HG03095 (cell line): Measurements from ENCODE around the gene DGKD.

Source experiments
- ATAC-seq: cut with Tn5 transposase; IDR thresholded peaks from one replicate; pipeline ENCODE4 v1.9.1; 2021; ENCODE audit warnings: moderate library complexity; ENCODE audit not compliant: unreplicated experiment

DGKD gene

DNA sequence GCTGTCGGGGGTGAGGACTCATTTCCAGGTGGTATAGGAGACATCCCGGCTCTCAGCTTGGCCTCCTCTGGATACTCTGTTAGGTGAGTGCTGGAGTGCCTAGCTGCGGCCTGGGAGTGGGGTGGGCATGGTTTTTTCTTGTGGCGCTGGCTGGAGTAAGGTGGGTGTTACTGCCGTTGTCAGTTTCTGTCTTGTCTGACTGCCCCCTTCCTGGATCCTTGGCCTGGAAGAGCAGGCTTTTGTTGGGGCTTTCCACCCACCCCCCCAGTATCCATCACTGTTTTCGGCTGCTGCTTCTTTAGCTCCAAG lies 69.2 kb downstream of the DGKD start:
- ATAC-seq = no peak

DNA sequence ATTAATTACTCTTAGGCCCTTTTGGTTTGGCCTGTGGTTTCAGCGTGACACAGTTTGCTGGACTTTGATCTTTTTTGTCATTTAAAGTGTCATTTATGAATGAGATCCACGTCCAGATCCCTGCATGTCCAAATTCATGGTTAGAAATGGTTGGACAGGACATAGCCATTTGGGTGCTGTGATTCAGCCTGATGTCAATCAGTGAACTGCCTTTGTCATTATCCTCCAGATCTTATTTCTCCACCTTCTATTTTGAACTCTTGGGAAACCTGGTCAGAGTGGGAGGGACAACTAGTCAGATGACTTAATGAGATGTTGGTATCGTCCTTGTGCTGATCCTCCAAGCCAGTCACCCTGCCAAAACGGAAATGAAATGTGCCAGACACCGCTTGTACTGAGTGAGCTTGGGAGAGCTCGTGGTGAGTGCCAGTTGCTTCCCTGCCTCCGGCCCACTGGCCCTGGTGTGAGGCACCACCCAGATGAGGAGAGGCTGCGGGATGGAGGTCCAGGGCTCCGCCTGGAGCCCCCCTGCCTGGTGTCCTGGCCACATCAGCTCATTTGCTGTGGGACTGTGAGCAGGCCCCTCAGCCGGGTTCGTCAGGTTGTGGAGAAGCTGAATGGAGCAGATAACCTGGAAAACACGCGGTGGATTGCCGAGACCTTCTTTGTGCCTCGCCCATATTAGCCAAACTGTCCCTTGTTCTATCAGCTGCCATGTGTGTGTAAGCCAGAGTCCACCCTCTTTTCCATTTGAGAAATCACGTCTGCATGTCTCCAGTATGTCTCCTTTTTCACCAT lies 70.1 kb downstream of the DGKD start:
- ATAC-seq = no peak

DNA sequence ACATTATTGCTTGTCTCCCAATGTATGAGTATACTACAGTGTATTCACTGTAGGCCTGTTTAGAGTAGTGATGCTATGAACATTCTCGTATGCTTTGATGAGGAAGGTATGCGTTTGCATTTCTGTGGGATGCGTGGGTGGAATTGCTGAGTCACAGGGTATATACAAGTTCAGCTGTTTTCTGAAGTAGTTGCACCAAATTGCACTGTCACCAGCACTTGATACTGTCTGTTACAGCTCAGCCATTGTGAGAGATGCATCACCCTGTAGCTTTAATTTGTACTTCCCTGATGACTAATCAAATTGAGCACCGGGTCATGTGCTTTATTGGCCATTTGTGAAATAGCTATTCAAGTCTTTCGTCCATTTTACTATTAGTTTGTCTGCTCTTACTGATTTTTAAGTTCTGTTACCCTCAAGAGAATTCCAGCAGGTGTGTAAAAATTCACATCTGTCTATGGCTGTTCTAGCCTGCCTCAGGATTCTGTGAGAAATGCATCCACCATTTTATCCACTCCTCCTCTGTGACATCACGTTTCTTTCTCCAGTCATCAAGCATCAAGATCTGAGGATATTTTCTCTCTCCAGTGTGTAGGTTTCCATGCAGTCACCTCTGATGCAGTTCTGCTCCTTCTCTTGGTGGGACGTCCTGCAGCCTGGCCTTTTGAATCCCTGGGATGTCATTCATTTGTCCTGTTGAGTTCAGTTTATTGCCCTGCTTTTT lies 72.5 kb downstream of the DGKD start:
- no peak for ATAC-seq

DNA sequence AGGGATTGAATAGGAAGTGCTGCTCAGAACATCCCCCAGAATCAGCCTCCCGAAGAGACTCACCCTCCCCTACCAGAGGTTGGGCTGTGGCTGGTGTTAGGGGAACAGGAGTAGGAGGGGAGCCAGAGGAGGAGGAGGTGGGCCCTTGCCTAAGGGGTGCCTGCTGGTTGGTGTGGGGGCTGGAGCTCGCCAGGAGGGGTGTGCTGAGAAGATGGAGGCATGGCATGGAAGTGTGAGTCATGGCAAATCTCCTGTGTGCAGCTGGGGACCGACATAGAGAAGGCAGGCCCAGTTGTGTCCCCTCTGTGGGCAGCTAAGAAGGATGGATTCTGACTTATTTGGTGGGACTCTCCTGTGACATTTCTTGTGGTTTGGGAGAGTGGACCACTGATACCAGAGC lies 73.7 kb downstream of the DGKD start:
- no peak for ATAC-seq

DNA sequence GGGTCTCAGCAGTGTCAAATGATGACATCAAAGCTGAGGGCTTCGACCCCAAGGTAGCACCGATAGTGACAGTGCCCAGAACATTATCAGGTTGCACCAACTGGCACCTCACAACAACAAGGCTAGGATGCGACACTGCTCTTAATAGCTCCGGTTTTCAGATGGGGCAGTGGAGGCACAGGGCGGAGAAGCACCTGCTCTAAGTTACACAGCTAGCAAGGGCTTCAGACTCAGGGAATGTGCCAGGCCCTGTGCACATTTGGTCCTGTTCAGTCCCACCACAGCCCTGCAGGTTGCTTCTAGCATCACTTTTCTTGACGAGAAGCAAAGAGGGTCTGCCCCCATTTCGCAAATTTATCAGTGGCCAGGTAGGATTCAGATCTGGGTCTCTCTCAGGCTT lies 74.1 kb downstream of the DGKD start:
- ATAC-seq = no peak

DNA sequence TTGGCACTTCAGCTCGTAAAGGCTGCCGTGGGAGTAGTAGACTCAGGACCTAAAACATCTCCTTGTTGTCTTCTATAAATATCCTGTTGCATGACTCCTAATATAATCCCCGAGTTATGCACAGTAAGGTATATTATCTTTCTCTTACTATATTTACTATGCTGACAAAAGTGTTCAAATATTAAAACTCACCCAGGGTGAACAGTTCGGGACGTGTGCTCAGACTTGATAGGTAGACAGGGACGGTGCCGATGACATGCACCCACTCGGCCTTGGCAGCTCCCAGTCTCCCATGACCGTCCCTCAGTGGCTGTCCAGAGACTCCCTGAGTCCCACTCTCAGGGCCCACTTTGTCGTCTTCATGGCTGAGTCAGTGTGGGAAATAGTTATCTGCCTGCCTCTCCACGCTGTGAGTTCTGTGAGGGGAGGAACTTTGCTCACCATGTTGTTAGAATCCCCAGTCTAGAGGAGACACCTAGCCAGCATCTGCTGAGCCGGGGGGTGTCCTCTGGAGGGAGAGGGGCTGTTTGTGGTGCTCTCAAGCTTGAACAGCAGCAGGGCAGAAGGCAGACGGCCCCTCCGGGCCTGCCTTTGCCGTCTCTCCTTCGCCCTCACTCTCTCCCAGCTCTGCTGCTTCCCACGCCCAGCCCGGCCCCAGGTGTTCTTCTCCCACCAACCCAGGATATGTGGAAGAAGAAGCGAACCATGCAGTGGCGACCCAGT lies 75.0 kb downstream of the DGKD start:
- ATAC-seq = no peak

DNA sequence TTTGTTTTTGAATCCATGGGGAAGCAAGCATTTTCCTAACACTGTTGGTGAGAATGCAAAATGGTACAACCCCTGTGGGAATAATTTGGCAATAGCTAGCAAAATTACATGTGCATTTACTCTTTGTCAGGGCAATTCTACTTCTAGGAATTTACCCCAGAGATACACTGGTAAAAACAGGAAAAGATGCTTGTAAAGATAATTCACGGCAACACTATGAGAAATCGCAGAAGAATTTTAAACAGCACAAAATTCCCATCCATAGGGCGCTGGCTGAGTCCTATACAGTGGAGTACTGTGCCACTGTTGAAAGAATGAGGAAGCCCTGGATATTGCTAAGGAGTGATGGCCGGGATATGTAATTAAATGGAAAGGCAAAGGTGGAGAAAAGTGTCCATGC lies 75.8 kb downstream of the DGKD start:
- no peak for ATAC-seq

DNA sequence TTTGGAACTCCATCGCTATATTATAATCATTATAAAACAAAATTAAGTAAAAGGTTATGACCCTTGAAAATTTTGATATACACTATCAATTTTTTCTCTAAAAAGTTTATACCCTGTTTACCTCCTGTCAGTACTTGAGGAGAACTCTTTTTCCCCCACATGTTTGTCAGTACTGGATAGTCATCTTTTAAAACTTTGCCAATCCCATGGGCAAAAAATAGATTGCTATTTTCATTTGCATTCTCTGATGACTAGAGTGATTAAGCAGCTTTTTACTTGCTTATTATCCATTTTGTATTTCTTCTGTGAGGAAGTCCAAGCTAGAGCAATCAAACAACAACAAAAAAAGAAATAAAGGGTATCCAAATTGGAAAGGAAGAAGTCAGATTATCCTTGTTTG lies 76.4 kb downstream of the DGKD start:
- no peak for ATAC-seq

DNA sequence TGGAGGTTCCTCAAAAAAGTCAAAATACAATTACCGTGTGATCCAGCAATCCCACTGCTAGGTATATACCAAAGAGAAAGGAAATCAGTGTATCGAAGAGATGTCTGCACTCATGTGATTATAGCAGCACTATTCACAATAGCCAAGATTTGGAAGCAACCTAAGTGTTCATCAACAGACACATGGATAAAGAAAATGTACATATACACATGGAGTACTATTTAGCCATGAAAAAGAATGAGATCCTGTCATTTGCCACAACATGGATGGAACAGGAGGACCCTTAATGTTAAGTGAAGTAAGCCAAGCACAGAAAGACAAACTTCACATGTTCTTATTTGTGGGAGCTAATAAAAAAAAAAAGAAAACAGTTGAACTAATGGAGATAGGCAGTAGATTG lies 78.7 kb downstream of the DGKD start:
- ATAC-seq = no peak

DNA sequence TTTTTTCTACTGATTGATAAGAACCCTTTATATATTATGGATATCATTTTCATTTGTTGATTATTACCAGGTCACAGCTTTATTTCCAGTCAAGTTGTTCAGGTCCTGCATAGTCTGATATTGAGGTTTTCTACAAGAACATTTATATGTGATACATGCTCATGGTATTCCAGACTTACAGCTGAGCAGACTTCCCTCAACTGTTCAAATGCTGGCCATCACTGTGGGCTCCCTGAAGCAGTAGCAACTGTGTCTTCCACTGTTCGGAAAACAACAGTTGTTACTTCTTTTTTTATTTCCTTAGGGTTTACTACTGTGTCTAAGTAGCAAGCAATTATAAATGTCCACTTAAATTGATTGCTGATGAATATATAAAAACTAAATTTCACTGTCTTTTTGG lies 79.5 kb downstream of the DGKD start:
- ATAC-seq = no peak

DNA sequence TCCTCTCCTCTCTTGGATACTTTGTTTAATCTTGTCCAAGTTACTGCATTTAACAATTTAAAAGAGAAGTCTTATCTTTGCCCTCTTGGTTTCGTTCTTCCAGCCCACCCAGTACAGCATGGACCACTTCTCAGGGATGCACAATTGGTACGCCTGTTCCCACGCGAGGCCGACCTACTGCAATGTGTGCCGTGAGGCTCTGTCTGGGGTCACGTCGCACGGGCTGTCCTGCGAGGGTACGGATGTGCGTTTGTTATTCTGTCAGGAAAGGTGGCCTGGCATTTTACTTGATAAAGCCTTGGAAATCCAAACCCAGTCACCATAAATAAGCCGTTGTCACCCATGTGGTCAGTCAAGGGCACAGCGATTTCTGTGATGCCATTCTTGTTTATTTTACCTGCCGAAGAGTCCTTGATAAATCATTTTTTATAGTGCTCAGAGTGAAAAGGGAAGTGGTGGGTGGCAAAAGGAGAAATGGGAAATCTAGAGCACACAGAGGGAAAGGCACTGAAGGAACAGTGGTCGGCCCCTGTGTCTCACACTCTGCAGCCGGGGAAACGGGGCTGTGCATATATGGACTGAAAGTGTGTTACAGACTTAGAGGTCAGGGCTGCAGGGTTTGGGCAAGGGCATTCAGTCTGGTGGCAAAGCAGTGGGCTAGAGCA lies 80.5 kb downstream of the DGKD start:
- ATAC-seq = no peak

DNA sequence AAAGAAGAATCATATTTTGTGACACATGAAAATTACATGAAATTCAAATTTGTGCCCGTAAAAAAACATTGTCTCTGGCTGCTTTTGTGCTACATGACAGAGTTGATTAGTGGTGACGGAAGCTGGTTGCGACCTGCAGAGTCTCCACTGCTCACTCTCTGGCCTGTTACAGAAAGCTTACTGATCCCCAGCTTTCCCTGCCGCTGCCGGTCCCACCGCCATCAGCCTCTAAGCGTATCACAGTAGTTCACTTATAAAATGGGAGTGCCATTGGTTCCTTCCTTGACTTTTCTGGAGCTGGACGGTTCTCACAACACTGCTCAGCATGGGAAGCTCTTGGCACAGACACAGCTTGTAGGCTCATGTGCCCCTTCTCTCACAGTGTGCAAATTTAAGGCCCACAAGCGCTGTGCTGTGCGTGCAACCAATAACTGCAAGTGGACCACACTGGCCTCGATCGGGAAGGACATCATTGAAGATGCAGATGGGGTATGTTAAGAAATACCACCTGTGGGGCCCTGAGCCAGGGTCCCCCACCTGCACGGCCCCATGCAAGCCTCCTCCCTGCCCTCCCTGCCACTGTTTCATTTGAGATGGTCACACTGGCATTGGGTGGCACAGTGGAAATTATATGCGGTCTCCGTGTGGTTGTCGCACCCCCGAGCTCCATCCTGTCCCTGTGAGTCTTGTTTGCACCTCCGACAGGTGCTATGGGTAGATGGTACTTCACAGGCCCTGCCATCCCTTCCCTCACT lies 81.3 kb downstream of the DGKD start:
- ATAC-seq = no peak

DNA sequence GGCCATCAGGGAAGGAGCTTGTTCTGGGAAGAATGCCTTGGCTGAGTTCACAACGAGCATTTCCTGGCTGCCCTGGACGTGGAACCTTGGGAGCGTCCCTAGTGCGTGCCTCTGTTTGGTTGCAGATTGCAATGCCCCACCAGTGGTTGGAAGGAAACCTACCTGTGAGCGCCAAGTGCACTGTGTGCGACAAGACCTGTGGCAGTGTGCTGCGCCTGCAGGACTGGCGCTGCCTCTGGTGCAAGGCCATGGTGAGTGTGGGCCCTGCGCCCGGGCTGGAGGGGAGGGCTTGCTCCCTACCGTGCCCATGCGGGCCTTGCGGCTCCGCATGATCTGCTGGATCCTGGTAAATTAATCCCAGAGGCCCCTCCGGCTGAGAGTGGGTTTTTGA lies 81.9 kb downstream of the DGKD start:
- ATAC-seq = no peak

DNA sequence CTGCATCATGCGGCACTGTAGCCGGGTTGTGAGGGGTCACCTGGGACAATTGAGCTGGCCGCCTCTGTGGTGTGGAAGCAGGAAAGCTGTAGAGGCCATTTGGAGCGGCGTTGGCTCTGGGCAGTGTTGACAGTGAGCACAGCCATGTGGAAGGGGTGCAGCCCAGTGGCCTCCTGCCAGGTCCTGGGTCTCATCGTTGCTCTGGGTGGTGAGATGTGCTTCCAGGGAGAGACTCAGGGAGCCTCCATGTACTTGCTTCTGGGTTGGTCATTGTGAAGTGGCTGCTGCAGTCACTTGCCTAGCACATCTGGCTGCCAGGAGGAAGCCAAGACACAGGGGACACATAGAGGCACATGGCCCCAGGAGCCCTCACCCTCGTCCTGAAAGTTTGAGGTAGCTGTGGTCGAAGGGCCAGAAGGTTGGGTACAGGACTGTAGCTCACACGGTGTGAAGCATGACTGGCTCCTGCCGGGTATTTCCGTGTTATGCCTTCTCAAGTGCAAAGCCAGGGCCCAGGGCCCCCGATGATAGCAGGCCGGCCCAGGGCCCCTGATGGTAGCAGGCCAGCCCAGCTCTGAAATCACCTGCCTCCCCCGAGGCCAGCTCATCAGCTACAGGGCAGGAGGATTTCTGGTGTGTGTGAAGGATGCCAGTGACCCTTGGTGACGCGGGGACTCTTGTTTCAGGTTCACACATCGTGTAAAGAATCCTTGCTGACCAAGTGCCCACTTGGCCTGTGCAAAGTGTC lies 82.6 kb downstream of the DGKD start:
- no peak for ATAC-seq

DNA sequence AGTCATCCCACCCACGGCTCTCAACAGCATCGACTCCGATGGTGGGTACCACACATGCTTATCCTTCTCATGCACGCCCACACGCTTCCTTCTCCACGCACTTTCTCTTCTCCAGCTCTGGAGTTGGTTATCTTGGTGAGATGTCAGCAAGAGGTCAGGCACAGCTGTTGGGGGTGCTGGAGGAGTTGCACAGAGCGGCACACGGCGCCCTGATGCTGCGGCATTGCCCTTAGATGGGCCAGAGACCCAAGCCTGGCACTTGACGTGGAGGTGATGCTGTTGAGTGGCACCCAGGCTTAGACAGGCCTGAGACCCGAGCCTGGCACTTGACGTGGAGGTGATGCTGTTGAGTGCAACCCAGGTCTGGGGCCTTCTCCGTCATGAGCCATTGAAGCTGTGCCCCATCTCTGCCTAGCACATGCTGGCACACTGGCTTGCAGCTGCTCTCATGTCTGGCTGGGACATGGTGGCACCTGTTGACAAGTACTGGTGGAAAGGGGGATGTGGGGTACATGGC lies 83.2 kb downstream of the DGKD start:
- ATAC-seq = no peak

DNA sequence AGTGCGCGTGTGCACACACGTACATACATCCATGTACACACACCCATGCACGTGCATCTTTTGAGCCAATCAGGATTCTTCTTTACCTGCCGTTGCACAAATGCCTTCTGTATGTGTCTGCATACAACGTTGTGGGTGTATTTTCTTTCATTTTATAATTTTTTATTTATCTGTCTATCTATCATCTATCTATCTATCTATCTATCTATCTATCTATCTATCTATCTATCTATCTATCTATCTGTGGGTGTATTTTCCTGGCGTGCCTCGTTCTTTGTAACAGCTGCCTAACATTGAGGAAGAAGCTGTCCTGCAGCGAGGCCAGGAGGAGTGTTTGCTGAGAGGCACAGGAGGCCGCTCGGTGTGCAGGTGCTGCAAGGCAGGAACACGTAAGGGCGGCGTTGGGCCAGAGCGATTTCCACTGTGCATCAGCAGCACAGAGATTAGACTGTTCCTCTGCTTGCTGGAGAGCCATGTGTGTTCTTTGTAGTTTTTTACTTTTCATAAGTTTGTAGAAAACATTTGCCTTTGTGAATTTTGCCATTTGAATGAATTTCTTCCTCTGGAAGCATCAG lies 84.4 kb downstream of the DGKD start:
- no peak for ATAC-seq

DNA sequence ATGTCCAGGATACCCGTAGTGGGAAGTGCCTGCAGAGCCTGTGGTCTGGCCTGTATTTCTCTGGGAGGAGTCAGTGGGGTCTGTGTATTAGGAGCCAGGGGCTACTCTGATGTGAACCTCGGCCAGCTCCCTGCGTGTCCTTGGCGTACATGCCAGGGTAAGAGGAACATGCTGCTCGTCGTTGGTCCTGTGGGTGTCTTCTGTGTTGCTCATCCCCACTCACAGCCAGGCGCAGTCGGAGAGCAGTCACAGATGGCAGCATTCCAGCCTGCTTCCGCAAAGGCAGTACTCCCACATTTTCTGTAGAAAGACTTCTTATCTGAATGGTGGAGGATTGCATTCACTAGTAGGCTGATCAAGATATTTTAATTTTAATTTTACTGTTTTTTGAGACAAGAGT lies 84.9 kb downstream of the DGKD start:
- no peak for ATAC-seq

DNA sequence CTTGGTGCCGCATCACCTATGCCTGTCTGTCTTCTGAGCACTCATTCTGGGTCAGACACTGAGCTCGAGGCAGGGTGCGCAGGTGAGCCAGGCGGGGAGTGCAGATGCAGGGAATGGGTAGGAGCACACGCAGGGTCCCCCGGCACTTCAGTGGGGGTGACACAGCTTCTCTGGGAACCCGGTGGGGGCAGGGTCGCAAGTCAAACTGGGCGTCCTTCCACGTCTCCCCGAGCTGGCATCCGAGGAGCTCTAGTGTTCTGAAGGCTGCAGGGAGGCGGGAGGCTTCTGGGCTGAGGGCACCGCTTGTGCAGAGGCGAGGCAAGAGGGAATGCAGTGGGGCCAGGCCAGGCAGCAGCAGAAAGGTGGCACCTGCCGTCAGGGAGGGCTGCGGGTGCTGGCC lies 86.0 kb downstream of the DGKD start:
- ATAC-seq = no peak

DNA sequence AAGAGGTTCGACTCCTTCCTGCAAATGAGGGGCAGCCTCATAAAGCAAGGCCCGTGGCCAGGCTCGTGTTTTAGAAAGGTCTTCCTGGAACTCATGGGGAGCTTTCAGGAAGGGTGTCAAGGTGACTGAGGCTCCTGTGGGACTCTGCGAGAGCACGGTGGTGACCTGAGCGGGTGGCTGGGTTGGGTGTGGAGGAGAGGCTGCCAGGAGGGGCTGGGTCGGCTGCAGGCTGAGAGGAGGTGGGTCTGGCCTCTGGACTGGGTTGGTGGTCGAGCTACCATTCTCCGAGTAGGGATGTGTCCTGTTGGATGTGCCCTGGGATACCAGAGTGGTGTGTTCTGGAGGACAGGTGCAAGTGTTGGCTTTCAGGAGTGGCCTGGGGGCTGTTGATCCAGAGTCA lies 86.4 kb downstream of the DGKD start:
- no peak for ATAC-seq
